ENCODE data around the gene RAB9B.

The RAB9B gene

DNA sequence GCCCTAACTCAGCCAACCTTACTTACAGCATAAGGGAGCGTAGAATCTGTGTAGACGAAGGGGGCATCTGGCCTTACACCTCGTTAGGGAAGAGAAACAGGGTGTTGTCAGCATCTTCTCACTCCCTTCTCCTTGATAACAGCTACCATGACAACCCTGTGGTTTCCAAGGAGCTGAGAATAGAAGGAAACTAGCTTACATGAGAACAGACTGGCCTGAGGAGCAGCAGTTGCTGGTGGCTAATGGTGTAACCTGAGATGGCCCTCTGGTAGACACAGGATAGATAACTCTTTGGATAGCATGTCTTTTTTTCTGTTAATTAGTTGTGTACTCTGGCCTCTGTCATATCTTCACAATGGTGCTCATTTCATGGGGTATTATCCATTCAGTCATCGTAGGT is 40.8 kb downstream of the RAB9B start:
- no peak overlapping the region for H3K27ac ChIP-seq
- no peak for TF ChIP-seq ZFX (IDR thresholded peaks at IDR 0.05)
- no peak for TF ChIP-seq CTCF (conservative IDR thresholded peaks at IDR 0.05)

- no peak overlapping the region for H3K27ac ChIP-seq
- TF ChIP-seq ZFX (IDR thresholded peaks at IDR 0.05), result no peak
- TF ChIP-seq CTCF (conservative IDR thresholded peaks at IDR 0.05), result no peak
Observed at GRCh38 chrX:103789004-103789403, 43.1 kb downstream of the RAB9B start.

GRCh38 chrX:103783971-103784370 is 48.1 kb downstream of the RAB9B start:
- TF ChIP-seq CTCF (conservative IDR thresholded peaks at IDR 0.05) (no peak), ZFX (IDR thresholded peaks at IDR 0.05) (no peak)
- H3K27ac ChIP-seq, result no peak overlapping the region

GRCh38 chrX:103783196-103783595 is 48.9 kb downstream of the RAB9B start:
- no peak for TF ChIP-seq CTCF (conservative IDR thresholded peaks at IDR 0.05)
- TF ChIP-seq ZFX (IDR thresholded peaks at IDR 0.05), result no peak
- H3K27ac ChIP-seq, result no peak overlapping the region

- no peak overlapping the region for H3K27ac ChIP-seq
- TF ChIP-seq ZFX (IDR thresholded peaks at IDR 0.05) (no peak), CTCF (conservative IDR thresholded peaks at IDR 0.05) (no peak)
Observed at GRCh38 chrX:103782640-103783039, 49.4 kb downstream of the RAB9B start.

GRCh38 chrX:103781706-103782105 is 50.4 kb downstream of the RAB9B start:
- H3K27ac ChIP-seq, result no peak overlapping the region
- TF ChIP-seq ZFX (IDR thresholded peaks at IDR 0.05), result no peak
- no peak for TF ChIP-seq CTCF (conservative IDR thresholded peaks at IDR 0.05)

DNA sequence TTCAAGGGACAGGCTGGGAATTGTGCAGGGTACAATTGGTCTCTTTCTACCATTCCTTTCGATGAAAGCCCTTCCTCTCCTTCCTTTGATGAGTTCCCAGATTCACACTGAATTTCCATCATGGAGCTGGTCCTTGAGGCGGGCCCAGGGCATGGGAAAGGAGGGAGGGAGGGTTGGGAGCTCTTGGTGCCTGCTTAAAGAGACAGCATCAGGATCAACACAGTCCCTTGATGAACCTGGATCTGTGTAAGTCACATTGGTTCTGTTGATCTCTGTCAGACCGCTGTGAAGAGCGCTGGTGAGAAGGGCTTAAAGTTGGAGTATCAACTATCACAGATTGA is 51.0 kb downstream of the RAB9B start:
- H3K27ac ChIP-seq, result no peak overlapping the region
- no peak for TF ChIP-seq ZFX (IDR thresholded peaks at IDR 0.05)
- TF ChIP-seq CTCF (conservative IDR thresholded peaks at IDR 0.05), result no peak
